Measurements from ENCODE around the gene SUGCT. TPM values are rescaled to one million over a fixed set of nuclear protein-coding genes. Genes with fewer than 3 reads are reported as not detected.

SUGCT gene
- total and polyA plus RNA-seq, 5 donors from 2014 or later: 0.52 to 3.1 (median 1.5) TPM; not detected in 1

GRCh38 chr7:40874756-40875155 is 740.0 kb downstream of the SUGCT start:
- H3K27ac Mint-ChIP-seq: no peak overlapping the region

GRCh38 chr7:40876601-40877000 is 741.8 kb downstream of the SUGCT start:
- Mint-ChIP-seq H3K9me3 (peaks cover 0 to 18% (median 3%) of the 10 kb centered on the region in 7 donors), H3K27me3 (no peaks in the 10 kb centered on the region), H3K4me3 (no peak overlapping the region), H3K27ac (peak overlapping the region in 1 of 3 donors; percentile 30), H3K4me1 (no peaks in the 10 kb centered on the region), H3K36me3 (no peaks in the 10 kb centered on the region)
- Histone ChIP-seq H3K27me3 (ENCODE audit: control insufficient read depth, insufficient read depth, low read length) (no peaks in the 10 kb centered on the region), H3K9me3 (ENCODE audit: control insufficient read depth in 2 of 2, low read length in 2 of 2) (no peaks in the 10 kb centered on the region), H3K36me3 (ENCODE audit: control insufficient read depth, insufficient read depth, low read length) (no peaks in the 10 kb centered on the region), H3K4me1 (ENCODE audit: control insufficient read depth, insufficient read depth, low read length, poor library complexity, severe bottlenecking) (no peaks in the 10 kb centered on the region), H3K4me3 (ENCODE audit: low read depth, low read length) (no peak overlapping the region), H3K27ac (ENCODE audit: insufficient read depth, low read length, poor library complexity, severe bottlenecking) (no peak overlapping the region)
- no peak for DNase-seq
- no peak for ATAC-seq (ENCODE audit: low read depth in 2 of 2)

More at GRCh38 chr7:40874756-40875155, 740.0 kb downstream of the SUGCT start:
- Histone ChIP-seq H3K36me3 (ENCODE audit: control insufficient read depth, insufficient read depth, low read length) (no peaks in the 10 kb centered on the region), H3K27me3 (ENCODE audit: control insufficient read depth, insufficient read depth, low read length) (no peaks in the 10 kb centered on the region), H3K4me3 (ENCODE audit: low read depth, low read length) (no peak overlapping the region), H3K4me1 (ENCODE audit: control insufficient read depth, insufficient read depth, low read length, poor library complexity, severe bottlenecking) (no peaks in the 10 kb centered on the region), H3K27ac (ENCODE audit: insufficient read depth, low read length, poor library complexity, severe bottlenecking) (no peak overlapping the region), H3K9me3 (ENCODE audit: control insufficient read depth in 2 of 2, low read length in 2 of 2) (no peaks in the 10 kb centered on the region)
- Mint-ChIP-seq H3K27me3 (no peaks in the 10 kb centered on the region), H3K4me3 (no peak overlapping the region), H3K36me3 (no peaks in the 10 kb centered on the region), H3K9me3 (peaks cover 0 to 31% (median 3%) of the 10 kb centered on the region in 7 donors), H3K4me1 (no peaks in the 10 kb centered on the region)
- no peak for DNase-seq
- ATAC-seq (ENCODE audit: low read depth in 2 of 2): no peak

- H3K9me3 ChIP-seq (ENCODE audit: control insufficient read depth in 2 of 2, low read length in 2 of 2): no peaks in the 10 kb centered on the region
- Mint-ChIP-seq H3K27ac (no peak overlapping the region), H3K36me3 (no peaks in the 10 kb centered on the region), H3K27me3 (no peaks in the 10 kb centered on the region), H3K9me3 (peaks cover 0 to 14% (median 2%) of the 10 kb centered on the region in 7 donors), H3K4me1 (no peaks in the 10 kb centered on the region), H3K4me3 (no peak overlapping the region)
- no peak for DNase-seq
- ATAC-seq (ENCODE audit: low read depth in 2 of 2): no peak
- H3K27me3 ChIP-seq (ENCODE audit: control insufficient read depth, insufficient read depth, low read length): no peaks in the 10 kb centered on the region
- no peak overlapping the region for H3K27ac ChIP-seq (ENCODE audit: insufficient read depth, low read length, poor library complexity, severe bottlenecking)
- H3K36me3 ChIP-seq (ENCODE audit: control insufficient read depth, insufficient read depth, low read length): no peaks in the 10 kb centered on the region
- no peak overlapping the region for H3K4me3 ChIP-seq (ENCODE audit: low read depth, low read length)
- no peaks in the 10 kb centered on the region for H3K4me1 ChIP-seq (ENCODE audit: control insufficient read depth, insufficient read depth, low read length, poor library complexity, severe bottlenecking)
Observed at GRCh38 chr7:40879941-40880543, 745.2 kb downstream of the SUGCT start.

GRCh38 chr7:40880581-40880980 is 745.8 kb downstream of the SUGCT start:
- H3K9me3 ChIP-seq (ENCODE audit: control insufficient read depth in 2 of 2, low read length in 2 of 2): no peaks in the 10 kb centered on the region
- Mint-ChIP-seq H3K4me1 (no peaks in the 10 kb centered on the region), H3K27ac (no peak overlapping the region), H3K27me3 (no peaks in the 10 kb centered on the region), H3K36me3 (no peaks in the 10 kb centered on the region), H3K4me3 (no peak overlapping the region), H3K9me3 (peaks cover 0 to 14% (median under 1%) of the 10 kb centered on the region in 7 donors)
- no peaks in the 10 kb centered on the region for H3K27me3 ChIP-seq (ENCODE audit: control insufficient read depth, insufficient read depth, low read length)
- no peak overlapping the region for H3K4me3 ChIP-seq (ENCODE audit: low read depth, low read length)
- H3K36me3 ChIP-seq (ENCODE audit: control insufficient read depth, insufficient read depth, low read length): no peaks in the 10 kb centered on the region
- H3K27ac ChIP-seq (ENCODE audit: insufficient read depth, low read length, poor library complexity, severe bottlenecking): no peak overlapping the region
- ATAC-seq (ENCODE audit: low read depth in 2 of 2) (no peak), DNase-seq (no peak)
- H3K4me1 ChIP-seq (ENCODE audit: control insufficient read depth, insufficient read depth, low read length, poor library complexity, severe bottlenecking): no peaks in the 10 kb centered on the region

- Mint-ChIP-seq H3K9me3 (peaks cover 0 to 18% (median 3%) of the 10 kb centered on the region in 7 donors), H3K36me3 (no peaks in the 10 kb centered on the region), H3K27ac (no peak overlapping the region), H3K4me3 (no peak overlapping the region), H3K27me3 (no peaks in the 10 kb centered on the region), H3K4me1 (no peaks in the 10 kb centered on the region)
- Histone ChIP-seq H3K36me3 (ENCODE audit: control insufficient read depth, insufficient read depth, low read length) (no peaks in the 10 kb centered on the region), H3K9me3 (ENCODE audit: control insufficient read depth in 2 of 2, low read length in 2 of 2) (no peaks in the 10 kb centered on the region), H3K4me1 (ENCODE audit: control insufficient read depth, insufficient read depth, low read length, poor library complexity, severe bottlenecking) (no peaks in the 10 kb centered on the region), H3K27ac (ENCODE audit: insufficient read depth, low read length, poor library complexity, severe bottlenecking) (no peak overlapping the region), H3K4me3 (ENCODE audit: low read depth, low read length) (no peak overlapping the region), H3K27me3 (ENCODE audit: control insufficient read depth, insufficient read depth, low read length) (no peaks in the 10 kb centered on the region)
- ATAC-seq (ENCODE audit: low read depth in 2 of 2) (no peak), DNase-seq (no peak)
Observed at GRCh38 chr7:40881405-40881926, 746.7 kb downstream of the SUGCT start.

GRCh38 chr7:40882071-40882658 is 747.4 kb downstream of the SUGCT start:
- Histone ChIP-seq H3K4me1 (ENCODE audit: control insufficient read depth, insufficient read depth, low read length, poor library complexity, severe bottlenecking) (no peaks in the 10 kb centered on the region), H3K9me3 (ENCODE audit: control insufficient read depth in 2 of 2, low read length in 2 of 2) (no peaks in the 10 kb centered on the region), H3K4me3 (ENCODE audit: low read depth, low read length) (no peak overlapping the region), H3K27ac (ENCODE audit: insufficient read depth, low read length, poor library complexity, severe bottlenecking) (no peak overlapping the region), H3K27me3 (ENCODE audit: control insufficient read depth, insufficient read depth, low read length) (no peaks in the 10 kb centered on the region), H3K36me3 (ENCODE audit: control insufficient read depth, insufficient read depth, low read length) (no peaks in the 10 kb centered on the region)
- no peak overlapping the region for H3K27ac Mint-ChIP-seq
- no peaks in the 10 kb centered on the region for H3K36me3 Mint-ChIP-seq
- H3K27me3 Mint-ChIP-seq: no peaks in the 10 kb centered on the region
- ATAC-seq (ENCODE audit: low read depth in 2 of 2) (no peak), DNase-seq (no peak)
- peaks cover 0 to 14% (median 3%) of the 10 kb centered on the region in 7 donors for H3K9me3 Mint-ChIP-seq
- no peak overlapping the region for H3K4me3 Mint-ChIP-seq
- H3K4me1 Mint-ChIP-seq: no peaks in the 10 kb centered on the region

- Histone ChIP-seq H3K9me3 (ENCODE audit: control insufficient read depth in 2 of 2, low read length in 2 of 2) (no peaks in the 10 kb centered on the region), H3K36me3 (ENCODE audit: control insufficient read depth, insufficient read depth, low read length) (no peaks in the 10 kb centered on the region), H3K4me3 (ENCODE audit: low read depth, low read length) (no peak overlapping the region), H3K4me1 (ENCODE audit: control insufficient read depth, insufficient read depth, low read length, poor library complexity, severe bottlenecking) (no peaks in the 10 kb centered on the region), H3K27me3 (ENCODE audit: control insufficient read depth, insufficient read depth, low read length) (no peaks in the 10 kb centered on the region), H3K27ac (ENCODE audit: insufficient read depth, low read length, poor library complexity, severe bottlenecking) (no peak overlapping the region)
- DNase-seq (no peak), ATAC-seq (ENCODE audit: low read depth in 2 of 2) (no peak)
- H3K4me1 Mint-ChIP-seq: no peaks in the 10 kb centered on the region
- H3K27ac Mint-ChIP-seq: no peak overlapping the region
- H3K36me3 Mint-ChIP-seq: no peaks in the 10 kb centered on the region
- peaks cover 2 to 19% (median 4%) of the 10 kb centered on the region in 7 donors for H3K9me3 Mint-ChIP-seq
- no peaks in the 10 kb centered on the region for H3K27me3 Mint-ChIP-seq
- no peak overlapping the region for H3K4me3 Mint-ChIP-seq
Observed at GRCh38 chr7:40883826-40884225, 749.0 kb downstream of the SUGCT start.

- Mint-ChIP-seq H3K27me3 (no peaks in the 10 kb centered on the region), H3K27ac (no peak overlapping the region), H3K9me3 (peaks cover 2 to 19% (median 4%) of the 10 kb centered on the region in 7 donors), H3K4me1 (no peaks in the 10 kb centered on the region), H3K36me3 (no peaks in the 10 kb centered on the region), H3K4me3 (no peak overlapping the region)
- Histone ChIP-seq H3K4me3 (ENCODE audit: low read depth, low read length) (no peak overlapping the region), H3K27me3 (ENCODE audit: control insufficient read depth, insufficient read depth, low read length) (no peaks in the 10 kb centered on the region), H3K27ac (ENCODE audit: insufficient read depth, low read length, poor library complexity, severe bottlenecking) (no peak overlapping the region), H3K4me1 (ENCODE audit: control insufficient read depth, insufficient read depth, low read length, poor library complexity, severe bottlenecking) (no peaks in the 10 kb centered on the region), H3K36me3 (ENCODE audit: control insufficient read depth, insufficient read depth, low read length) (no peaks in the 10 kb centered on the region), H3K9me3 (ENCODE audit: control insufficient read depth in 2 of 2, low read length in 2 of 2) (no peaks in the 10 kb centered on the region)
- ATAC-seq (ENCODE audit: low read depth in 2 of 2): no peak
- DNase-seq: no peak
Observed at GRCh38 chr7:40884241-40884640, 749.4 kb downstream of the SUGCT start.

Data from CD4-positive, CD25-positive, alpha-beta regulatory T cell (primary cell).